WI38 (cell line): ENCODE measurements around the gene ADAD1.
A peak's percentile ranks its signal among the peaks of the same experiment; 100 is the strongest.

ENCODE experiments used
- H3K4me3 ChIP-seq: 2 replicates; pipeline ENCODE4 v1.5.1; 2011; ENCODE audit warnings: low read depth, mild to moderate bottlenecking, control low read depth, low read length
- CTCF ChIP-seq: IDR thresholded peaks from 2 replicates; pipeline ENCODE4 v1.5.1; 2012; ENCODE audit warnings: low read depth, mild to moderate bottlenecking, control low read depth, low read length

Gene ADAD1

GRCh38 chr4:122453384-122453995 is 74.7 kb downstream of the ADAD1 start:
- TF ChIP-seq CTCF = no peak
- H3K4me3 ChIP-seq = no peak overlapping the region

DNA sequence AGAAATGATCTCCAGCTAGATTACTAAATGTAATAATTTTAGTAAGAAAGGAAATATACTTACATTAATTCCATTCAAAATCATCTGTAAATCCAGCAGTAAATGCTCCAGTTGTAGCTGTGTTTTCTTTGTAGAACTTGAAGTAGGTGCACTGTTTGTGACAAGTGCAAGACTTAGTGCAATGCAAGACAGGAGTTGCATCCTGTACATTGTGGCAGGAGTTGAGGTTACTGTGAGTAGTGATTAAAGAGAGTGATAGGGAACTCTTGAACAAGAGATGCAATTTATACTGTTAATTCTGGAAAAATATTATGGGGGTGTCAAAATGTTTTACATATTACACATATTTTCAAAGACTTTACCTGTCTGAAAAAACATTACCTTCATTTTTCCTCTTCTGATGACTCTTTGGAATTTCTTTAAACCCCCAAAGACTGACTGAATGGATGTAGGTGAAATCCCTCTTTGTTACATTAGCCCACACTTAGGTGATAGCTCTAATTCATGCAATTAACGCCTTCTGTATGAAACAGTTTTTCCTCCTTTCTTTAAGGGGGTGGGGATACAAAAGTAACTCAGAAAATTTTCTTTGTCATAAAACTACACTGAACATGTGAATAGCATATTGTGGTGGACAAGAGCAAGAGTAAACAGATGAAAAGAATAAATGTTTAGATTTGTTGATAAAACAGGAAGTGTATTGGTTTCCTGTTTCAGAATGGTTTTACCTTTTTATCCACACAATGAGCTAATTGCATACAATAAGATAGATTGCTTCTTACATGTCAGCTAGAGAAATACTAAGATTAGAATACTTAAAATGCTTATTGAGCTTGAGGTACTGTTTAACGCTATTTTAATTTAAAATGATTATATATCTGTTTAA is 77.7 kb downstream of the ADAD1 start, which contains the start of gene IL2:
IL2 (minus strand) TSS at position 495 of the 886 bp plus-strand sequence; CDS start at position 210, 285 bp downstream.
- no peak within 1 kb of the TSS for H3K4me3 ChIP-seq
- no peak for TF ChIP-seq CTCF

DNA sequence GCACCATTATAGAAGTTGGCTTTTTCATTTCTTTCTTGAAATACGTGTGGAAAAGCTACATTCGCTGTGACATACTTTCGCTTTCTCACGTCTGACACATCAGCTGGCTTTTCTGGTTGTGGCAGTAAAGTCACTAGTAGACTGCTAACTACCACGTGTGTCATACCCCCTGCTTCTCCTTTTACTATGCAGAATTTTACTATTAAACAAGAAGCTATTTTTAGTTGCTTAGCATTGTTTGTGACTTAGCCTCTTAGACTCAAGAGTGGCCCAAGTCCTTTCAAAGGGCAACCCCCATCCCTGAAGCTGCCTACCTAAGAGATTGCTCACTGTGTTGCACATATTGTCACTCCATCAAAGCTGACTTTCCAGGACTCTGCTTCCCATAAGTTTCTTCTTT is 79.8 kb downstream of the ADAD1 start:
- H3K4me3 ChIP-seq = peak overlapping the region; percentile 56

DNA sequence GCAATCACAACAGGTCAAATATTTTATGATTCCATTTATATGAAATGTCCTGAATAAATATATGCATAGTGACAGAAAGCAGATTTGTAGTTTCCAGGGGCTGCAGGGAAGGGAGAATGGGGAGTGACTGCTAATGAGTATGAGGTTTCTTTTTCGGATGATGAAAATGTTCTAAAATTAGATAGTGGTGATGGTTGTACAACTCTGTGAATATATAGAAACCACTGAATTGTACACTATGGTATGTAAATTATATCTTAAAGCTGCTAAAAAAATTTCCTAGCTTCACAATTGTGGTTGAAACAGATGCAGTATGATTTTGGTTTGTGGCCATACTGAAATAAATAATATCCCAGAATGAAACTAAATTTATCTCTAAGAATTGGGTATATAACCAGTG is 90.6 kb downstream of the ADAD1 start:
- H3K4me3 ChIP-seq = no peak overlapping the region
- TF ChIP-seq CTCF = no peak

More for the DNA sequence above, 79.8 kb downstream of the ADAD1 start:
- no peak for TF ChIP-seq CTCF

DNA sequence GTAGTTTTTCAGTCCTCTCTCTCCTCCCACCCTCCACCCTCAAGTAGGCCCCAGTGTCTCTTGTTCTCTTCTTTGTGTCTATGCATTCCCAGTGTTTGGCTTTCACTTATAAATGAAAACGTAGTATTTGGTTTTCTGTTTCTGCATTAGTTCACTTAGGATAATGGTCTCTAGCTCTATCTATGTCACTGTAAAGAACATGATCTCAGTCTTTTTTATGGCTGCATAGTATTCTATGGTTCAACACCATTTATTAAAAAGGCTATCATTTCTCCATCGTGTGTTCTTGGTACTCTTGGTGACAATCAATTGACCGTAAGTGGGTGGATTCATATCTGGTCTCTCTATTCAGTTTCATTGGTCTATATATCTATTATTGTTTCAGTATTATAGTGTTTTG is 96.4 kb downstream of the ADAD1 start:
- H3K4me3 ChIP-seq = no peak overlapping the region
- TF ChIP-seq CTCF = no peak

DNA sequence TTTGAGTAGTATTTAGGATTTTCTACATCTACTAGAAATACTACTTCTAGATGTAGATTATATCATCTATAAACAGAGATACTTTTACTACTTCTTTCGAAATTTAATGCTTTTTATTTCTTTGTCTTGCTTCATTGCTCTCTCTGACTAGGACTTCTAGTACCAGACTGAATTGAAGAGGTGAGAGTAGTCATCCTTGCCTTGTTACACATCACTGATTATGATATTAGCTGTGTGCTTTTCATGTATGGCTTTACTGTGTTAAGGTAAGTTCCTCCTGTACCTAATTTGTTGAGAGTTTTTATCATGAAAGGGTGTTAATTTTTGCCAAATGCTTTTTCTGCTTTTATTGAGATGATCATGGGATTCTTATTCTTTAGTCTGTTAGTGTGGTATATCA is 97.3 kb downstream of the ADAD1 start:
- no peak for TF ChIP-seq CTCF
- no peak overlapping the region for H3K4me3 ChIP-seq

DNA sequence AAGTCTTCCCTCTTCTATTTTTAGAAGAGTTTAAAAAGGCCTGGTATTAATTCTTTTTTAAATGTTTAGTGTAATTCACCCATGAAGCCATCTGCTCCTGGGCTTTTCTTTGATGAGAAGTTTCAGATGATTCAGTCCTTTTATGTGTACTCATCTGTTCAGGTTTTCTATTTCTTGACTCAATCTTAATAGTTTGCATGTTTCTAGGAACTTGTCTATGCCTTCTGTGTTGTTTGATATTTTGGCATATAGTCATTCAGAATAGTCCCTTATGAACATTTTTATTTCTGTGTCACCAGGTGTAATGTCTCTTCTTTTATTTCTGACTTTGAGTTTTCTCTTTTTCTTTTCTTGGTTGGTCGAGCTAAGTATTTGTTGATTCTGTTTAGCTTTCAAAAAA is 97.9 kb downstream of the ADAD1 start:
- TF ChIP-seq CTCF = no peak
- no peak overlapping the region for H3K4me3 ChIP-seq
